B cell (primary cell): Measurements from ENCODE around the gene IQCM.

Source experiments
- CTCF ChIP-seq: fragments of 200-600 bp; IDR thresholded peaks from one replicate; pipeline ENCODE4 v1.8.0; 2022; ENCODE audit warnings: antibody characterized with exemption, mild to moderate bottlenecking
- EZH2 ChIP-seq: IDR thresholded peaks from 2 replicates; pipeline ENCODE4 v1.6.1; 2012; ENCODE audit warnings: borderline replicate concordance, low read depth, mild to moderate bottlenecking, moderate library complexity, low read length; ENCODE audit not compliant: insufficient read depth, poor library complexity, severe bottlenecking

- no peak for TF ChIP-seq CTCF
- no peak for TF ChIP-seq EZH2
Measured at GRCh38 chr4:149398993-149399392, 416.6 kb downstream of the IQCM start.
